Epithelial cell of esophagus (primary cell): Measurements from ENCODE around the gene RSRC1.

Source experiments
- DNase-seq: peaks from one replicate; pipeline ENCODE4 v3.0.0; 2010; ENCODE audit warnings: low read depth
- H3K4me3 ChIP-seq: 2 replicates; pipeline ENCODE4 v1.5.1; 2011; ENCODE audit warnings: mild to moderate bottlenecking, low read length, control low read depth
- TF ChIP-seq, protein P1 (sequence below): IDR thresholded peaks from 2 replicates; pipeline ENCODE4 v1.5.1; 2011; ENCODE audit warnings: low read depth, mild to moderate bottlenecking, low read length, control low read depth, inconsistent platforms; ENCODE audit not compliant: insufficient read depth; ENCODE audit errors: missing control alignments

The RSRC1 gene

GRCh38 chr3:158258619-158259018 lies 148.7 kb downstream of the RSRC1 start:
- TF ChIP-seq, protein P1, sequence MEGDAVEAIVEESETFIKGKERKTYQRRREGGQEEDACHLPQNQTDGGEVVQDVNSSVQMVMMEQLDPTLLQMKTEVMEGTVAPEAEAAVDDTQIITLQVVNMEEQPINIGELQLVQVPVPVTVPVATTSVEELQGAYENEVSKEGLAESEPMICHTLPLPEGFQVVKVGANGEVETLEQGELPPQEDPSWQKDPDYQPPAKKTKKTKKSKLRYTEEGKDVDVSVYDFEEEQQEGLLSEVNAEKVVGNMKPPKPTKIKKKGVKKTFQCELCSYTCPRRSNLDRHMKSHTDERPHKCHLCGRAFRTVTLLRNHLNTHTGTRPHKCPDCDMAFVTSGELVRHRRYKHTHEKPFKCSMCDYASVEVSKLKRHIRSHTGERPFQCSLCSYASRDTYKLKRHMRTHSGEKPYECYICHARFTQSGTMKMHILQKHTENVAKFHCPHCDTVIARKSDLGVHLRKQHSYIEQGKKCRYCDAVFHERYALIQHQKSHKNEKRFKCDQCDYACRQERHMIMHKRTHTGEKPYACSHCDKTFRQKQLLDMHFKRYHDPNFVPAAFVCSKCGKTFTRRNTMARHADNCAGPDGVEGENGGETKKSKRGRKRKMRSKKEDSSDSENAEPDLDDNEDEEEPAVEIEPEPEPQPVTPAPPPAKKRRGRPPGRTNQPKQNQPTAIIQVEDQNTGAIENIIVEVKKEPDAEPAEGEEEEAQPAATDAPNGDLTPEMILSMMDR = no peak
- DNase-seq = no peak
- no peak overlapping the region for H3K4me3 ChIP-seq

DNA sequence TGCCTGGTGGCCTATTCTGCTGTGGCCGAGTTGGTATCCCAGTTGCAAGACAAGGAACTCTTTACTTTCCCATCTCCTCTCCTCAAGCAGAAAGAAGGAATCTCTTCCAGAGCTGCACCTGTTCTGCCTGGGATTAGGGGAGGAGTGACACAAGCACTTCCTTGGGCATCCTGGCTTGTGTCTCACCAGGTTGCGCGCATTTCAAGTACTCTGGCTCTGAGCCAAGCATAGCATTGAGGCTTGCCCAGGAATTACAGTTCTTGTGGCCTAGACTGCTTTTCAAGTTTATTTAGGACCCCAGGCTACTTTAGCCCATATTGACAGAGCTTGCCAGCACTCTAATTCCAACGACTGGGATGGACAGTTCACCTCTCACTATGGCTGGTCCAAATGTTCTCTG lies 150.5 kb downstream of the RSRC1 start:
- H3K4me3 ChIP-seq = no peak overlapping the region
- TF ChIP-seq, protein P1 = no peak
- peak; percentile 24 for DNase-seq

DNA sequence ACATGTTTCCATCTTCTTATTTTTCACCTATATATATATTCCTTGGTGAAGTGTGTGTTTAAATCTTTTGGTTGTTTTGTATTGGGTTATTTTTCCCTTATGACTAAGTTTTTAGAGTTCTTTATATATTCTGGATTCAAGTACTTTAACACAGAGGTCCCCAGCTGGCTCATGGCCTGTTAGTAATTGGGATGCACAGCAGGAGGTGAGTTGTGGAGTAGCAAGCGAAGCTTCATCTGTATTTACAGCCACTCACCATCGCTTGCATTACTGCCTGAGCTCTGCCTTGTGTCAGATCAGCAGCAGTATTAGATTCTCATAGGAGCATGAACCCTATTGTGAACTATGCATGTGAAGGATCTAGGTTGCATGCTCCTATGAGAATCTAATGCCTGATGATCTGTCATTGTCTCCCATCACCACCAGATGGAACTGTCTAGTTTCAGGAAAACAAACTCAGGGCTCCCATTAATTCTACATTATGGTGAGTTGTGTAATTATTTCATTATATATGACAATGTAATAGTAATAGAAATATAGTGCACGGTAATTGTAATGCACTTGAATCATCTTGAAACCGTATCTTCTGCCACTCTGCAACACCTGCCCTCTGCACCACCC lies 151.6 kb downstream of the RSRC1 start:
- TF ChIP-seq, protein P1 = peak; percentile 30
- H3K4me3 ChIP-seq = no peak overlapping the region
- DNase-seq = peak; percentile 32

DNA sequence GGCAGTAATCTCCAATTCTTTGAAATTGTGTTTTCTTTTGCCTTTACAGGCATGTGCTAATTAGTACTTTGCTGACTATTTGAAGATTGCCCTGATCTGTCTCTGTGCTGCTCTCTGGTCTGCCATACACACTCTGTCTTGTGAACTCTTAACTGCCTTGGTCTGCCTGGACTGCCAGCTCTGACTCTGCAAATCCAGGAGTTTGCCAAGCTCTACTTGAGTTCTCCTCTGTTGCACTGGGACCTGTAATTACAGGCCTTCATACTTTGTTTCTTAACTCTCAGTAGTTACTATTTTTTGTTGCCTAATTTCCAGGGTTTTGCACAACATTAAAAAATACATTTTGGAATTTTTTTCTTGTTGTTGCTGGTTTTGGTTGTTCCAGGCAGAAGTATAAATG lies 155.0 kb downstream of the RSRC1 start:
- DNase-seq = no peak
- TF ChIP-seq, protein P1 = no peak

DNA sequence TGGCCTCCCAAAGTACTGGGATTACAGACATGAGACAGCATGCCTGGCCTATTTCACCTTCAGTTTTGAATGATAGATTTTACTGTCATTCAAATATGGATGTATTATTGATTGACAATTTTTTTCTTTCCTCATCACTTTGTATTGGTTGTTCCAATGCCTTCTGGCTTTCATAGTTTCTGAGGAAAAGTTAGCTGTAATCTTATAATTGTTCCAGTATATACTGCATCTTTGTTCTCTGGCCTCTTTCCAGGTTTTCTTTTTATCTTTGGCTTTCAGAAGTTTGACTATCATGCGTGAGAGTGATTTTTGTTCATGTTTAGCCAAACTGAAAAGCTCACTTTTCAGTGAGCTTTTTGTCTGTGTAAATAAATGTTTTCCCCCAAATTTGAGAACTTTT lies 157.1 kb downstream of the RSRC1 start:
- DNase-seq = no peak
- H3K4me3 ChIP-seq = no peak overlapping the region
- TF ChIP-seq, protein P1 = no peak

More for the DNA sequence above, 155.0 kb downstream of the RSRC1 start:
- no peak overlapping the region for H3K4me3 ChIP-seq

DNA sequence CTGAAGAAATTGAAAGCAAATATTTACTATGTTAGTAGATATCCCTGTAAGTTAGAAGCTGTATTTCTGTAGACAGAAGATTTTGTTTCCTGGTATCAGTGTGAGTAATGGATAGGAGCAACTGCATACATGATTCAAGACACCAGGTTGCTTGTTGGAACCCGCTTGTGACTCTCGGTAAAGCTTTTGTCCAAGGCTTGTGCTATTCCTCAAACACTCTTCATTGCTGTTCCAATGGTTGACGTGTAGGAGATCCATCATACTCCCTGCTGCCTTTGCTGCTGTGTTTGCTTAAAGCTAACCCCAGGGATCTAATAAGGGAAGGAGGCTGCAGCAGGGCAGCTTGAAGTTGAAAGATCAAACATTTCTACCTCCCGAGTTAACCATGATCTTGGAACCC lies 160.1 kb downstream of the RSRC1 start:
- peak; percentile 94 for DNase-seq
- no peak overlapping the region for H3K4me3 ChIP-seq
- TF ChIP-seq, protein P1 = no peak

- no peak for DNase-seq
- no peak overlapping the region for H3K4me3 ChIP-seq
- TF ChIP-seq, protein P1 = no peak
Observed at GRCh38 chr3:158272081-158272480, 162.2 kb downstream of the RSRC1 start.
